Kasumi-1 (cell line): ENCODE measurements around the gene ZBTB16.

Source experiments
- DNase-seq, 2 experiments: peaks; one replicate each; lab custom pipeline; 2025; lab: John Stamatoyannopoulos, UW

The ZBTB16 gene

GRCh38 chr11:114059278-114059983 is at the start of gene ZBTB16:
TSS of gene ZBTB16 (plus strand) at chr11:114059711. CDS start at chr11:114063301, 3,590 bp downstream.
- DNase-seq = peak; percentile 5 to 10

DNA sequence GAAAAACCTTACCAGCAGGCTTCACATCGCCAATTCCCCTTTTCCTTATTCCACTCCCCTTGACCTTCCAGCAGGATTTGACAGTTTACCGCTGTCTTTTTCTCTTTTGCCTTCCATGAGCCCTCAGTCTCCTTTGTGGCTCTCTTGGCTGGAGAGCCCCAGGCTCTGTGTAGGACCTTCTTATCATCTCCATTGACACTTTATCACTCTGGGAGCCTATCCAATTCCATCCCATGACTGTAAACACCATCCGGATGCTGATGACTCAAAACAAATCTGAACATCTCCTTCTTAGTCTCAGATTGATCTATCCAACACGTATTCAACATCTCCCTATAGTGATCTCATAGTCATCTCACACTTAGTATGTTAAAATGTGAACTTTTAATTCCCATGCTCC is 48.6 kb upstream of the ZBTB16 start:
- no peak for DNase-seq

DNA sequence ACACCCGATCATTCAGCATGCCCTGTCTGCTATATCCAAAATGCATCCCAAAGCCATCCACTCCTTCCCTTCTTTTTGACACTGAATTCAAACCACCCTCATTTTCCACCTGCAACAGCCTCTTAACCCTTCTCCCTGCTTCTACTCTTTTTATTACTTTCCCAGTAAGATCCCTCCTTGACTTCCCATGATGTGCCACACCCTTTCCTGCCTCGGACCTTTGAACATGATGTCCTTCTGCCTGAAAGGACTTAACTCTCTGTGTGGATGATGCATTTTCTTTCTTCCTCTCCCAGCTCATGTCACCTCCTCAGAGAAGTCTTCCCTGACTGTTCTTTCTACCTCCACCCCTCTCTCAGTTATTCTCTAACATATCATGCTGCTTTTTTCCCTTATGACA is 48.1 kb upstream of the ZBTB16 start:
- DNase-seq = no peak

GRCh38 chr11:114015117-114015516 is 44.4 kb upstream of the ZBTB16 start:
- no peak for DNase-seq

DNA sequence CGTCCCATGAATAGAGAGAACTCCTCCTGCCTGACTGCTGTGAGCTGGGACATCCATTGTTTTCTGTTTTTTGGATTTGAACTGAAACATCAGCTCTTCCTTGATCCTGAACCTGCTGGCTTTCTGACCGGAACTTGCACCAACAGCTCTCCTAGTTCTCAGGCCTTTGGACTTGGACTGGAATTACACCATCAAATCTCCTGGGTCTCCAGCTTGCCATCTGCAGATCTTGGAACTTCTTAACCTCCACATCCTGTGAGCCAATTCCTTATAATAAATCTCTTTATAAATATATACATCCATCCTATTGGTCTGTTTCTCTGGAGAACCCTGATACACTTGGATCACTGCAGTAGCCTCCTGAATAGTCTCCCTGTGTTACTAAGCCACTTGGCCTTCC is 42.5 kb upstream of the ZBTB16 start:
- DNase-seq = no peak

DNA sequence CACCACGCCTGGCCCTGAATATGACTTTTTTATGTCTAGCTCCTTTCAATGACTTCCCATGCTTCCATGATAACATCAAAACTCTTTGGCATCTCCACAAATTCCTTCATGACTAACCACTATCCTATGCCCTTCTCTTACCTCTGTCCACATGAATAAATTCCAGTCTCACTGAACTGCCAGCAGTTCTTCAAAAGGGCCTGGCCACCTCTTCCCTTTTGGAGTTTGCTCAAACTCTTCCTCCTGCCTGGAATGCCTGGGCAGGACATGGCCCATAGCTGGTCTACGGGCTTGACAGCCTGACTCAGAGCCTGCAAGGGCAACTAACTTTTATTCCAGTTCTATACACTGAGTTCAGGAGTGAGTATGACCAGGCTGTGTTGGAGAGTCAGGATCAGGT is 41.8 kb upstream of the ZBTB16 start:
- no peak for DNase-seq

DNA sequence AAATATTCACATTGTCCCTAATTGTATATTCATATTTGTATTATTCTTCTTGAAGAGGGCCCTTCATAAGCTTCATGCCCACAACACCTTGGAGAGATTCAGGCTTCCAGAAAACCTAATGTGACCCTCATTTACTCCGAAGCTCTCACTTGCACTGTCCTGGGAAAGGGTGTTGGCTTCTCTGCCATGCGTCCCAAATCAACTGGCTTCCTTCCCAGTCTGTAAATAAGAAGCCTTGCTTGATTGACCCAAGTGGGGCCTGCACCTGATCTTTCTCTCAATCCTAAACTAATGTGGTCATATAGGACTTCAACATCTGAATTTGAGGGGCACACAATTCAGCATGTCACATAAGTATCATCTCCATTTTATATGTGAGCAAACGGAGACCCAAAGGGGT is 40.5 kb upstream of the ZBTB16 start:
- no peak for DNase-seq

GRCh38 chr11:114019574-114019973 is 39.9 kb upstream of the ZBTB16 start:
- no peak for DNase-seq

- no peak for DNase-seq
Observed at GRCh38 chr11:114025329-114025907, 34.1 kb upstream of the ZBTB16 start.

DNA sequence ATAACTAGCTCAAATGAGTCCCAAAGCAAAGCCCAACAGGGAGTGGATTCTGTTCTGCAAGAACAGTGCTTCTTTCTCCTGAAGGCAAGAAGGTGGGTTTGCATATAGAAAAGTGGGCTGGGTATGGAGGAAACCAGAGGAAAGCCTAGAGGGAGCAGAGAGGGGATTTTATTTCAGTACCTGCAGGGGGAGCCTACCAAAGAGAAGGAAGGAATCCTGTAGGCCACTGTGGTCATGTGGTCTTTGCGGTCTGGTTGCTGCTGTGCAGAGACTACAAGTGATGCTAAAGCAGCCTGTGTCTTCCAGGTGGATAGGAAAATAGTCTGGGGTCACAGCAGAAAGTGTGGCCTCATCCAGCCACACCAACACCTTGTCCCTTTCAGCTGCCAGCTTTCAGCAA is 33.2 kb upstream of the ZBTB16 start:
- DNase-seq = no peak

- DNase-seq = no peak
Observed at GRCh38 chr11:114027391-114027790, 32.1 kb upstream of the ZBTB16 start.

DNA sequence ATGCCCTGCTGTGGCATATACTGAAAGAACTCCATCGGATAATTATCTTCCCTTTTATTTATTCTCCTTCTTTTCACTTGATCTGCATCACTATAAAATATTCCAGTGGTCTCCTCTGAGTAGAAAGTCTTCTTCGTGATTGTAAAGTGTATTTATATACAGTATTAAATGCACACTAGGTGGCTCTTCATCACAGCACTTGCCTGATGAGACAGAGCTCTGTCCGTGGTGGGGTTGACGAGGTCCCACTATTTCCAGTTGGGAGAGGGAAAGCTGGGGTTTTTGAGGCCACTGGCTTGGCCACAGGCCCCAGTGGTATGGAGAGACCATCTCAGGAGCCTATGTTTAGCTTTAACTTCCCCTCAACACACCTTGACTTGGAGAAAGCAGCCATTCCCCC is 31.6 kb upstream of the ZBTB16 start:
- peak in 1 of 2 experiments; percentile 2 for DNase-seq

DNA sequence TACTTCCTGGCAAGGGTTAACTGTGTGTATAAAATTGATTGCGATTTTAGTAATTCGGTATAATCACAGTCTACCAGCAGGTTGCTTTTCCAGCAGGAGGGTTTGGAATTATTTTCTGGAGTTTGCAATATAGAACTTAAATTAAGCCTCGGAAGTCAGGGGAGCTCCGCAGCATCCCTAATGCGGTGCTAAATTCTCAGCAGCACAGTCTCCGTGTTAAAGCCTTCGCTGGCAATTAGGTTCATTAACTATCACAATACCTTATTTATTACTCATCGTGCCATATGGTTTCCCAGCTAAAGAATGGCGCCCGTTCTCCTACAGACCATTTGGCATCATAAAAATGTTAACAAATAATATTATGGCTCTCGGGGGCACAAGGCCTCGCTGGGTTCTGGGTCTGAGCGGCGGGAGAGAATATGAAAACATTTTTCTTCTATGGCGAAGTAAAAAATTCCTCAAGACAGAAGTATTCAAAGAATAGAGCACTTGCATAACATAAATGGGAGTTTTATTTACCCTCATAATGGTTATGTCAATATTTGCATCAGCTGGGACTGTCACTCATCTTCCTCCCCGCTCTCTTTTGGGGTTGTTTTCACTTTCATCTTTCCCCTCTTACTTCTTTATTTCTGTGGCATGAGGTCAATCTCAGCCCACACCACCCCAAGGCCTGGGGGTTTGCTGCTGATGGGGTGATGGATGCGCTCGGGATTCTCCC is 28.1 kb upstream of the ZBTB16 start:
- no peak for DNase-seq

GRCh38 chr11:114031967-114032320 is 27.6 kb upstream of the ZBTB16 start:
- DNase-seq = no peak

DNA sequence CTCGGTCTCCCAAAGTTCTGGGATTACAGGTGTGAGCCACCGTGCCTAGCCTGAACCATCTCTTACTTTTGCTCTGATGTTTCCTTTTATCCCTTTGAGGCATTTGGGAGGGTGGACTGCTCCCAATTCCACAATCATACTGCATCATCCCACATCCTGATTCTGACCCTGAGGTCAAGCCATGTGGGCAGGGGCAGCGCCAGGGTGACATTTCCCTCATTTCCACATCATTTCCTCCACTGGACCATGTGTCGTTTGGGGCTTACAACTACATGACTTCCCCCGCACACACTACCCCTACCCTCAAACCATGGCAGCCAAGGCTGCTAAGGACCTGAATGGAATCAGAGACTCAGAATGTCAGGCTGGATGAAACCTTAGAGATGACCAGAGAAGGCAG is 26.4 kb upstream of the ZBTB16 start:
- no peak for DNase-seq

DNA sequence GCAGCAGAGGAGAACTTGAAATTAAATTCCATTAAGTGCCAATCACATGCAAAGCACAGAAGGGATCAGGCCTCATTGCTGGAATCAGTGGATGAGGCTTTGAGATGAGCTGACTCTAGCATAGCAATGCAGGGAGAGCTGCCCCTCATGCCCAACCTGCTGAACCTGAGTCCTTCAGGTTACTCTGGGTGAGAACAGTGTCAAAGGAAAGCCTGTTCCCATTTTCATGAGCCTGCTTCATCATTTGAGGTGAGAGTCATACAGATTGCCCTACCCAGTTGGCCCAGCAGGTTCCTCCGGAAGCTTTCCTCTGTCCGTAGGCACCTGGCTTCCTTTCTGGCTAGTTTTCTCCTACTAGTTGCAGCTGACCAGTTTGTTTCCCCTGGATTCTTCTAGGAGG is 25.9 kb upstream of the ZBTB16 start:
- no peak for DNase-seq

- no peak for DNase-seq
Observed at GRCh38 chr11:114034956-114035355, 24.6 kb upstream of the ZBTB16 start.

- DNase-seq = peak; percentile 16 to 25
Observed at GRCh38 chr11:114036147-114036811, 23.2 kb upstream of the ZBTB16 start.

- no peak for DNase-seq
Observed at GRCh38 chr11:114036958-114037357, 22.6 kb upstream of the ZBTB16 start.

GRCh38 chr11:114039551-114039950 is 20.0 kb upstream of the ZBTB16 start:
- no peak for DNase-seq

DNA sequence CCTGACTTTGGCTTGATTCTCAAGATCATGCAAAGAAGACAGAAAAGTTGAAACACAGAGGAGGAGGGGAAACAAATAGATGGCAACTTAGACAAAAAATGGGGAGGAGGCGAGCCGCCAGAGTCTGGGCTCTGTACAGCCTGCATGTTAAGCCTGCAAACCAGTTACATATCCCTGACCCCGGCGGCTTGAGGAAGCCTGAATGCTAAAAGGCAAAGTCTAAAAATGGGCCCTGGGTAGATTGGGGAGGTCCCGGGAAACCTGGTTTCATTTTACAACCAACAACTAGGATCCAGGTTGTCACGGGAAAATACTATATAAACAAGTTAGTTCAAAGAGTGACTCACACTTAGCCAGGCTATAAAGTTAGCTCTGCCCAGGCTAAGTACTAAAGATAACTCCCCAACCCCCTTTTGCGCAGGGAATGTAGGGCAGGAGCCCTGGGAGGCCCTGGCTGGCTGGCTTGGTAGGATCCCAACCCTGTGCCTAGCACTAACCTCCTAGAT is 18.8 kb upstream of the ZBTB16 start:
- no peak for DNase-seq

- no peak for DNase-seq
Observed at GRCh38 chr11:114042234-114042633, 17.3 kb upstream of the ZBTB16 start.
